ENCODE data around the gene MLXIP.

- TF ChIP-seq EZH2 (IDR thresholded peaks at IDR 0.05; ENCODE audit: low read length, unreplicated experiment), result no peak
- TF ChIP-seq CTCF (conservative IDR thresholded peaks at IDR 0.05; ENCODE audit: low read depth, low read length), result no peak
These were observed 39.4 kb downstream of the MLXIP start for GRCh38 chr12:122117979-122118378.

Data from PC-3 (cell line).